GM12801 (cell line): ENCODE results near the gene TAS2R31.

Source experiments
- TF ChIP-seq, protein P1 (sequence below): IDR thresholded peaks from one replicate; pipeline ENCODE4 v1.5.1; 2011; ENCODE audit warnings: control low read depth; ENCODE audit not compliant: insufficient read length; ENCODE audit errors: extremely low read depth

Gene TAS2R31

GRCh38 chr12:10986812-10987211 is 44.4 kb downstream of the TAS2R31 start, which contains the start of gene TAS2R50:
Gene TAS2R50 (minus strand): TSS chr12:10986912. CDS start chr12:10986860, 52 bp downstream.
- TF ChIP-seq, protein P1, sequence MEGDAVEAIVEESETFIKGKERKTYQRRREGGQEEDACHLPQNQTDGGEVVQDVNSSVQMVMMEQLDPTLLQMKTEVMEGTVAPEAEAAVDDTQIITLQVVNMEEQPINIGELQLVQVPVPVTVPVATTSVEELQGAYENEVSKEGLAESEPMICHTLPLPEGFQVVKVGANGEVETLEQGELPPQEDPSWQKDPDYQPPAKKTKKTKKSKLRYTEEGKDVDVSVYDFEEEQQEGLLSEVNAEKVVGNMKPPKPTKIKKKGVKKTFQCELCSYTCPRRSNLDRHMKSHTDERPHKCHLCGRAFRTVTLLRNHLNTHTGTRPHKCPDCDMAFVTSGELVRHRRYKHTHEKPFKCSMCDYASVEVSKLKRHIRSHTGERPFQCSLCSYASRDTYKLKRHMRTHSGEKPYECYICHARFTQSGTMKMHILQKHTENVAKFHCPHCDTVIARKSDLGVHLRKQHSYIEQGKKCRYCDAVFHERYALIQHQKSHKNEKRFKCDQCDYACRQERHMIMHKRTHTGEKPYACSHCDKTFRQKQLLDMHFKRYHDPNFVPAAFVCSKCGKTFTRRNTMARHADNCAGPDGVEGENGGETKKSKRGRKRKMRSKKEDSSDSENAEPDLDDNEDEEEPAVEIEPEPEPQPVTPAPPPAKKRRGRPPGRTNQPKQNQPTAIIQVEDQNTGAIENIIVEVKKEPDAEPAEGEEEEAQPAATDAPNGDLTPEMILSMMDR = no peak

DNA sequence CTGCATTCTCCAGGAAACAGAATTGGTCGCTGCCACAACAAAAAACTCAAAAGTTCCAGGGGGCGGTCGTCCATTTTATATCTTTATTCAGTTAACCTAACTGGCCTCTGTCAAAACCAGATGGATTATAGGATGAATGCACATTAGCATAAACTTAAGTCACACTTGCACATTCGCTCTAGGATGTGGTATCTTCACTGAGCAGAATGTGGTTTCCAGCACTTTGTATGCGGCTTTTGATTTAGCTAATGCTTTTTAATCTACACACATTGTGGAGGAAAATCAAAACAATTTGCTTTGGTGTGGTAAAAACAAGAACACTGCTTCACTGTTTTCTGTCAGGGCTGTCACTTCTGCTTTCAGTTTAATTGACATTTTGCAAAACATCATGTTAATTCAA is 49.0 kb downstream of the TAS2R31 start:
- TF ChIP-seq, protein P1 = no peak
